ENCODE results near the gene RSBN1L.

The RSBN1L gene

DNA sequence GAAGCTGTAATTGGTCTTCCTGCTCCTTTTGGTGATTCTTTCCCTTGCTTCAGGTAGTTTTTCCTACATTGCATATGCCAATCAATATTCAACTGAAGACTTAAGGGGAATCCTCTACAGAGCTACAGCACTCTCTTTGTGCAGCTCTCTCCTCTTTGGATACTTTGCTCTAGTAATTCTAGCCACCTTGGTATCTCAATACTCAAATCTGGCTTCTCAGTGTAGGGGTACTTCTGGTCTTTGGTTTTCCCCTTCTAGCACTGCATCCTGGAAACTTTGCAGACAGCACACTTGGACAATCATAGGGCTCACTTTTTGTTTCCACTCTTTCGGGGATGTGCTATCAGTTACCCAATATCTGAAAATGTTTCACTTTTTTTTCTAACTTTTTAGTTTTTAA lies 112.3 kb downstream of the RSBN1L start:
- TF ChIP-seq, protein P1, sequence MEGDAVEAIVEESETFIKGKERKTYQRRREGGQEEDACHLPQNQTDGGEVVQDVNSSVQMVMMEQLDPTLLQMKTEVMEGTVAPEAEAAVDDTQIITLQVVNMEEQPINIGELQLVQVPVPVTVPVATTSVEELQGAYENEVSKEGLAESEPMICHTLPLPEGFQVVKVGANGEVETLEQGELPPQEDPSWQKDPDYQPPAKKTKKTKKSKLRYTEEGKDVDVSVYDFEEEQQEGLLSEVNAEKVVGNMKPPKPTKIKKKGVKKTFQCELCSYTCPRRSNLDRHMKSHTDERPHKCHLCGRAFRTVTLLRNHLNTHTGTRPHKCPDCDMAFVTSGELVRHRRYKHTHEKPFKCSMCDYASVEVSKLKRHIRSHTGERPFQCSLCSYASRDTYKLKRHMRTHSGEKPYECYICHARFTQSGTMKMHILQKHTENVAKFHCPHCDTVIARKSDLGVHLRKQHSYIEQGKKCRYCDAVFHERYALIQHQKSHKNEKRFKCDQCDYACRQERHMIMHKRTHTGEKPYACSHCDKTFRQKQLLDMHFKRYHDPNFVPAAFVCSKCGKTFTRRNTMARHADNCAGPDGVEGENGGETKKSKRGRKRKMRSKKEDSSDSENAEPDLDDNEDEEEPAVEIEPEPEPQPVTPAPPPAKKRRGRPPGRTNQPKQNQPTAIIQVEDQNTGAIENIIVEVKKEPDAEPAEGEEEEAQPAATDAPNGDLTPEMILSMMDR (IDR thresholded peaks at IDR 0.05; ENCODE audit: low read depth, low read length) = no peak
- DNase-seq (ENCODE audit: low read depth in 2 of 2) = no peak
- H3K4me3 ChIP-seq (replicated peaks in 1 of 2; ENCODE audit: low read depth in 2 of 2, low read length in 2 of 2) = no peak overlapping the region

DNA sequence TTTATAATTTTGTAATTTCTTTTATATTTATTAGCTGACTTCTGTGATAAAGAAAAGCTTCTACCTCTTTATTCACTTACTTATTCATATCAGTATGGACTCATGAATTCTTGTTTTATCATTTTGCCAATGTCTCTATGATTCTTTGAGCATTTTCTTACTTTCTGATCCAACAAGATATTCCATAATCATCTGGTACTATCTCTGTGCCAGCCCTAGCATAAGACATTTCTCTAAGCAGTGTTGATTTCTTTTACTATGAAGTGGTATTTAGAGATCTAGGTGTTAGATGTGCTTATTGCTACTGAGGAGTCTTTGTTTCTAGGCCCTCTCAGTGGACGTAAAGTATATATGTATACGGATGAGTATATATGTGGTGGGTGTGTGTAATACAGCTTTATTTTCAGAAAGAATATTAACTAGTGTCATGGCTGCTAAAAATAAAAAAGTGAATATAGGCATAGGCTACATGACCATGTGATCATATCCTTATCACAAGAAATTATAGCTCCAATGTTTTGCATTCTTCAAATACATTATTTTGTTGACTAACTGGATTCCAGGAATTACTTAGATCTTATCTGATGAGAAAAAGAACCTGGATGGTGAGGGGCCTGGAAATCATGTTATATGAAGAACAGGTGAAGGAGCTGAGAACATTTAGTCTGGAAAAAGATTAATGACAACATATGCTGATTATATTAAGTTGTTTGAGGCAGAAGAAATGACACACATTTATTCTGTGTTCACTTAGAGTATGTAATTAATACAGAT lies 115.4 kb downstream of the RSBN1L start:
- H3K4me3 ChIP-seq (replicated peaks in 1 of 2; ENCODE audit: low read depth in 2 of 2, low read length in 2 of 2) = no peak overlapping the region
- DNase-seq (ENCODE audit: low read depth in 2 of 2) = no peak
- TF ChIP-seq, protein P1 (IDR thresholded peaks at IDR 0.05; ENCODE audit: low read depth, low read length) = no peak

DNA sequence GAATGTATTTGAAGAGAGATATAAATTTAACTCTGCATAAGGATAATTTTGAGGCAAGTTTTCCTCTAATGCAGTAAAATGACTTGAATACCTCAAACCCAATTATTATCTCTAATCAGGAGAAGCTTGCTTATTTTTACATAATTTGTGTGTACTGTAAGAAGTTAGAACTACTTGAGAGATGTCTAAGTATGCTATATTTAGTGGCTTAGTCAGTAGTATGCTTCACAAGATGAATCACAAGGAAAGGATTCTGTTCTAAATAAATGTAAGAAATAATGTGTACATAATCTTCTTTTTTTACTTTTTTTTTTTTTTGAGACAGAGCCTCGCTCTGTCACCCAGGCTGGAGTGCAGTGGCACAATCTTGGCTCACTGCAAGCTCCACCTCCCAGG lies 116.0 kb downstream of the RSBN1L start:
- H3K4me3 ChIP-seq (replicated peaks in 1 of 2; ENCODE audit: low read depth in 2 of 2, low read length in 2 of 2) = no peak overlapping the region
- DNase-seq (ENCODE audit: low read depth in 2 of 2) = peak; percentile 46 to 81
- TF ChIP-seq, protein P1 (IDR thresholded peaks at IDR 0.05; ENCODE audit: low read depth, low read length) = no peak

DNA sequence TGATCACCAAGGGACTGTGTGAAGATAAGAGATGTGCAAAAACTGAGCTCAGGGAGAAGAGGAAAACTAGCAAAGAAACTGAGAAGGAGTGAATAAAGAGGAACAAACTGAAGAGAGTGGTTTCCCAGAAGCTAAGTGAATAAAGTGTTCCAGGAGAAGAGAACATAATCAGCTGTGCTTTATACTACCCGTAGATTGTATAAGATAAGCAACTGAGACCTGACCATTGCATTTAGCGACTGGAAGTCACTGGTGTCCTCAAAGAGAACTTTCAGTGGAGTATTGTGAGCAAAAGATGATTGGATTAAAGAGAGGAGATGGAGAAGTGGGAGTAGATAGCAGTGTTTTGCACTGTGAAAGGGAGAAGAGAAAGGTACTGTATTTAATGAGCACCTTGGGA lies 116.9 kb downstream of the RSBN1L start:
- no peak for DNase-seq (ENCODE audit: low read depth in 2 of 2)
- H3K4me3 ChIP-seq (replicated peaks in 1 of 2; ENCODE audit: low read depth in 2 of 2, low read length in 2 of 2) = no peak overlapping the region
- TF ChIP-seq, protein P1 (IDR thresholded peaks at IDR 0.05; ENCODE audit: low read depth, low read length) = no peak

DNA sequence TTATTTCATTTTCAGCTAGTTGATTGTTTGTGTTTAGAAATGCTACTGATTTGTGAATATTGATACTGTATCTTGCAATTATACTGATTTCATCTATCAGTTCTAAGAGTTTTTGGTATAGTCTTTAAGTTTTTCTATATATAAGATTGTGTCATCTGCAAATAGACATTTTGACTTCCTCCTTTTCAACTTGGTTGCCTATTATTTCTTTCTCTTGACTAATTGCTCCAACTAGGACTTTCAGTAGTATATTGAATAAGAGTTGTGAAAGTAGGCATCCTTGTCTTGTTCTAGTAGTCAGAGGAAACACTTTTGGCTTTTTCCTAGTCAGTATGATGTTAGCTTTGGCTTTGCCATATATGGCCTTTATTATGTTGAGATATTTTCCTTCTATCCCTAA lies 122.8 kb downstream of the RSBN1L start:
- no peak overlapping the region for H3K4me3 ChIP-seq (replicated peaks in 1 of 2; ENCODE audit: low read depth in 2 of 2, low read length in 2 of 2)
- TF ChIP-seq, protein P1 (IDR thresholded peaks at IDR 0.05; ENCODE audit: low read depth, low read length) = no peak
- DNase-seq (ENCODE audit: low read depth in 2 of 2) = no peak

DNA sequence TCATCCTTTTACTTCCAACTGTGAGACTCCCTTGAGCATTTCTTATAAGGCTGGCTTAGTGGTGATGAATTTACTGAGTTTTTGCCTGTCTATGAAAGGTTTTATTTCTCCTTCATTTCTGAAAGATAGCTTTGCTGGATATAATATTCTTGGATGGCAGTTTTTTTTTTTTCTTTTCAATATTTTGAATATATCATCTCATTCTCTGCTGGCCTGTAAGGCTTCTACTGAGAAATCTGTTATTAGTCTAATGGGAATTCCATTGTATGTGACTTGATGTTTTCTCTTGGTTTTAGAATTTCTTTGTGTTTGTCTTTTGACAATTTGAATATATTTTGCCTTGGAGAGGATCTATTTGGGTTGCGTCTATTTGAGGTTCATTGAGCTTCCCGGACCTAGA lies 124.7 kb downstream of the RSBN1L start:
- TF ChIP-seq, protein P1 (IDR thresholded peaks at IDR 0.05; ENCODE audit: low read depth, low read length) = no peak
- DNase-seq (ENCODE audit: low read depth in 2 of 2) = no peak
- H3K4me3 ChIP-seq (replicated peaks in 1 of 2; ENCODE audit: low read depth in 2 of 2, low read length in 2 of 2) = no peak overlapping the region

DNA sequence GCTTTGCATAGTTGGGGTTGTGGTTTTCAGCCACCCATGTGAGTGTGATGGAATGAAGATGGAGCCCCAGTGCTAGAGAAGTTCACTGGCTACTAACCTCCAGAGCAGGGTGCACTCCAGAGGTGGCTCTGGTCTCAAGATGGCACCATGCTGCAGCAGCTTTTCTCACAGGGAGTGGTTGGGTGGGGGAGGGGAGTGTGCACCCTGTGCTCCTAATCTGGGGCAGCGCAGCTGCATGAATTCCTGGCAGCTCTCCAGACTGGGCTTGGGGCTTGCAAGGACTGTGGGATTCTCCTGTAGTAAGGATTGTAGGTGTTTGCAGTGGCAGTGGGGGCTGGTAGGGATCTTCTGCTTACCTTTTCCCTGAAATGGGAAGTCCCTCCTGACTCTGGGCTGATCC lies 126.0 kb downstream of the RSBN1L start:
- H3K4me3 ChIP-seq (replicated peaks in 1 of 2; ENCODE audit: low read depth in 2 of 2, low read length in 2 of 2) = no peak overlapping the region
- TF ChIP-seq, protein P1 (IDR thresholded peaks at IDR 0.05; ENCODE audit: low read depth, low read length) = no peak

More for the DNA sequence above, 126.0 kb downstream of the RSBN1L start:
- DNase-seq (ENCODE audit: low read depth in 2 of 2) = no peak

All from cardiac fibroblast (primary cell).